Urinary bladder (tissue), 4 donors: ENCODE data around the gene SLC38A6. TPM values are rescaled to one million over a fixed set of nuclear protein-coding genes. Genes with fewer than 3 reads are reported as not detected.
A peak's percentile ranks its signal among the peaks of the same experiment; 100 is the strongest.

Experiments
- DNase-seq: peaks from one replicate; pipeline ENCODE4 v3.0.0-alpha.2; 2015; ENCODE audit errors: extremely low spot score
- H3K27ac ChIP-seq: one replicate; pipeline ENCODE4 v1.5.1; 2013; ENCODE audit warnings: low read depth, mild to moderate bottlenecking, moderate library complexity
- H3K36me3 ChIP-seq: one replicate; pipeline ENCODE4 v1.6.1; 2013; ENCODE audit warnings: mild to moderate bottlenecking, moderate library complexity; ENCODE audit not compliant: insufficient read depth
- H3K4me1 ChIP-seq: one replicate; pipeline ENCODE4 v1.6.1; 2013; ENCODE audit warnings: mild to moderate bottlenecking, moderate library complexity; ENCODE audit not compliant: insufficient read depth
- H3K4me3 ChIP-seq: one replicate; pipeline ENCODE4 v1.5.1; 2013; ENCODE audit warnings: low read depth, low read length
- WGBS: extraction: QIAGEN DNeasy Blood & Tissue Kit; methylation state at CpG from one replicate; pipeline ENCODE4 v1.1.7; 2013; 5-methylcytosine and 5-hydroxymethylcytosine counted together
- polyA plus RNA-seq: library from polyadenylated mRNA; stranded (reverse); fragments of 200-250 nt; gene quantifications from one replicate; pipeline ENCODE4 v1.2.3, GENCODE V29; 2013
- total RNA-seq: library from RNA; depleted of rRNA; stranded (reverse); fragments of >200 nt; gene quantifications from one replicate; pipeline ENCODE4 v1.2.3, GENCODE V29; 2014
- donor health status: healthy with polysubstance abuse.
- donor health status: healthy.

SLC38A6 gene
- 59.5 TPM for total RNA-seq
- 7.1 TPM for polyA plus RNA-seq

GRCh38 chr14:60980811-60981632 is at the start of gene SLC38A6, which contains the start of gene TRMT5:
Gene SLC38A6, plus strand, starts transcription at chr14:60981245. Its CDS starts 33 bp downstream, at chr14:60981278.
Gene TRMT5, minus strand, starts transcription at chr14:60981079. Its CDS starts 106 bp downstream, at chr14:60980973.
- Histone ChIP-seq H3K27ac (peak within 1 kb of the TSS; percentile 91), H3K4me1 (no peaks in the 10 kb centered on the region), H3K4me3 (peak within 1 kb of the TSS; percentile 68), H3K36me3 (no peaks in the 10 kb centered on the region)
- DNase-seq: peak; percentile 92
- under 1% methylated on average over 59 of the region's 59 CpGs for WGBS

- Histone ChIP-seq H3K36me3 (no peaks in the 10 kb centered on the region), H3K4me3 (no peak overlapping the region), H3K4me1 (no peaks in the 10 kb centered on the region), H3K27ac (no peak overlapping the region)
- no peak for DNase-seq
- WGBS: 78% methylated on average over 8 of the region's 8 CpGs
These were observed 47.0 kb upstream of the SLC38A6 start for GRCh38 chr14:60933920-60934655.

DNA sequence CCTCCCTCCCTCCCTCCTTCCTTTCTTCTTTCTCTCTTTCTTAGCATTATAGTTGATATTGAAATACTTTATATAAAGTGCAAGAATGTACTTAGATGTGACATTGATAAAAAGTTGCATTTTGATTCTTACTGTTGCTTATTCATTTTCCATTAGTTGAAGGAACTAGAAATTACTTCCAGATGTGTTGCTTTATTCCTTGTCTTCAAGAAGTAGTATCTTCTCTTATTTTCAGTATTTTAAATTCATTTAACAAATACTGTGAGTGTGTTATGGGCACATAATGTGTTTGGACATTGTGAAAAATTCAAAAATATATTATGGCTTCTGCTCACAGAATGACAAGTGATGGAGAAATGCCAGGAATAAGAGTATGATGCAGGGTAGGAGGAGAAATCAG is 45.7 kb upstream of the SLC38A6 start:
- H3K4me1 ChIP-seq: no peaks in the 10 kb centered on the region
- H3K27ac ChIP-seq: no peak overlapping the region
- no peaks in the 10 kb centered on the region for H3K36me3 ChIP-seq
- no peak overlapping the region for H3K4me3 ChIP-seq
- no peak for DNase-seq

DNA sequence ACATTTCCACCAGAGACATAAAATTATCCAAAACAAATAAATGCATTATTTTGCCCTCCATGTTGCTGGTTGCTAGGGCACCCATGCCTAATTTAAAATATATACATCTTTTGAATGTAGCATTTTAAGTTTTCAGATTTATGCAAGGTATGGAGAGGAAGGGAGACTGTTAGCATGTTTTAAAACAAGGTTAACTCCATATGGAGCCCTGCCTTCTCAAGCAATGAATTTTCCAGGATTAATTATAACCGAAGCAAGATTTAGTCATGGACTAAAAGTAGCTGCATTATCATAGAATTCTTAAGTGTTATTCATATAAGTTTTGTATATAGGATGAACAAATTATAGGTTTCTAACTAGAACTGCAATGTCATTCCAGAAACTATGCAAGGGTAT is 37.4 kb upstream of the SLC38A6 start:
- WGBS: 65% methylated on average over 1 of the region's 1 CpG
- H3K27ac ChIP-seq: no peak overlapping the region
- H3K36me3 ChIP-seq: peaks cover 1% of the 10 kb centered on the region
- DNase-seq: no peak
- no peak overlapping the region for H3K4me3 ChIP-seq
- H3K4me1 ChIP-seq: no peaks in the 10 kb centered on the region

- Histone ChIP-seq H3K27ac (no peak overlapping the region), H3K4me1 (no peaks in the 10 kb centered on the region), H3K36me3 (peaks cover 1% of the 10 kb centered on the region), H3K4me3 (no peak overlapping the region)
- DNase-seq: no peak
- WGBS: 33% methylated on average over 4 of the region's 4 CpGs
These were observed 36.8 kb upstream of the SLC38A6 start for GRCh38 chr14:60944204-60944603.

GRCh38 chr14:60945984-60946383 is 35.1 kb upstream of the SLC38A6 start:
- no peak overlapping the region for H3K27ac ChIP-seq
- H3K36me3 ChIP-seq: peaks cover 1% of the 10 kb centered on the region
- 97% methylated on average over 1 of the region's 1 CpG for WGBS
- H3K4me3 ChIP-seq: no peak overlapping the region
- no peak for DNase-seq
- H3K4me1 ChIP-seq: no peaks in the 10 kb centered on the region

GRCh38 chr14:60946773-60947172 is 34.3 kb upstream of the SLC38A6 start:
- no peak for DNase-seq
- no peak overlapping the region for H3K4me3 ChIP-seq
- H3K27ac ChIP-seq: no peak overlapping the region
- H3K36me3 ChIP-seq: peaks cover 1% of the 10 kb centered on the region
- H3K4me1 ChIP-seq: no peaks in the 10 kb centered on the region
- WGBS: 88% methylated on average over 3 of the region's 3 CpGs

- no peak overlapping the region for H3K4me3 ChIP-seq
These were observed 29.1 kb upstream of the SLC38A6 start for GRCh38 chr14:60951776-60952435.

DNA sequence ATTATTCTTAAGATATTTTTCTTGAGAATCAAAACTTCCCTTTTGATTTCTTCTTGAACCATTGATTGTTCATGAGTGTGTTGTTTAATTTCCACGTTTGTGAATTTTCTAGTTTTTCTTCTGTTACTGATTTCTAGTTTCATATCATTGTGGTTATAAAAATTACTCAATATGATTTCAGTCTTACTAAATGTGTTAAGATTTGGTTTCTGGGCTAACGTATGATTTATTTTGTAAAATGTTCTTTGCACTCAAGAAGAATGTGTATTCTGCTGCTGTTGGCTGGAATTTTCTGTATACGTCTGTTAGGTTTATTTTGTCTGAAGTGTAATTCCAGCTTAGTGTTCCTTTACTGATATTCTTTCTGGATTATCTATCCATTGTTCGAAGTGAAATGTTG is 24.8 kb upstream of the SLC38A6 start:
- no peaks in the 10 kb centered on the region for H3K36me3 ChIP-seq
- no peak for DNase-seq
- H3K27ac ChIP-seq: no peak overlapping the region
- no peak overlapping the region for H3K4me3 ChIP-seq
- 95% methylated on average over 4 of the region's 4 CpGs for WGBS
- no peaks in the 10 kb centered on the region for H3K4me1 ChIP-seq

More at GRCh38 chr14:60951776-60952435, 29.1 kb upstream of the SLC38A6 start:
- H3K36me3 ChIP-seq: no peaks in the 10 kb centered on the region
- H3K27ac ChIP-seq: no peak overlapping the region
- WGBS: 59% methylated on average over 3 of the region's 3 CpGs
- DNase-seq: no peak
- H3K4me1 ChIP-seq: no peaks in the 10 kb centered on the region

DNA sequence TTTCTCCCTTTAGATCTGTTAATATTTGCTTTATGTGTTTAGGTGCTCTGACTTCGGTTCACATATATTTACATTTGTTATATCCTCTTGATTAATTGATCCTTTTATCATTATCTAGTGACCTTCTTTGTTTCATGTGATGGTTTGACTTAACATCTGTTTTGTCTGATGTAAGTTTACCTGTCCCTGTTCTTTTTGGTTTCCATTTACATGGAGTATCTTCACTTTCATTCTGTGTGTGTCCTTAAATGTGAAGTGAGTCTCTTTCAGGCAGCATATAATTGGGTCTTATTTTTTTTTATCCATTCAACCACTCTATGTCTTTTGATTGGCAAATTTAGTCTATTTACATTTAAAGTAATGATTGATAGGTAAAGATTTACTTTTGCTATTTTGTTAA is 24.4 kb upstream of the SLC38A6 start:
- Histone ChIP-seq H3K4me1 (no peaks in the 10 kb centered on the region), H3K4me3 (no peak overlapping the region), H3K27ac (no peak overlapping the region), H3K36me3 (no peaks in the 10 kb centered on the region)
- 96% methylated on average over 1 of the region's 1 CpG for WGBS
- DNase-seq: no peak

DNA sequence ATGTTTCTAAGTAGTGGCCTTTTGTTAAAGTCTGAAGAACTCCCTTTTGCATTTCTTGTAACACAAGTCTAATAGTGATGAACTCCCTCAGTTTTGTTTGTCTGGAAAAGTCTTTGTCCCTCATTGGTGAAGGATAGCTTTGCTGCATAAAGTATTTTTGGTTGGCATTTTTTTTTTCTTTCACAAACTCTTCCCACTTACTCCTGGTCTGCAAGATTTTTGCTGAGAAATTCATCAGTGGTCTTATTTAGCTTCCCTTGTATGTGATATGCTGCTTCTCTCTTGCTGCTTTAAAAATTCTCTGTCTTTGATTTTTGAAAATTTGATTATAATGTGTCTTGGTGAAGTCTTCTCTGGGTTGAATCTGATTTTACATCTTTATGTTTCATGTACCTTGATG is 22.9 kb upstream of the SLC38A6 start:
- DNase-seq: no peak
- H3K4me1 ChIP-seq: no peaks in the 10 kb centered on the region
- H3K27ac ChIP-seq: no peak overlapping the region
- no peak overlapping the region for H3K4me3 ChIP-seq
- H3K36me3 ChIP-seq: no peaks in the 10 kb centered on the region

DNA sequence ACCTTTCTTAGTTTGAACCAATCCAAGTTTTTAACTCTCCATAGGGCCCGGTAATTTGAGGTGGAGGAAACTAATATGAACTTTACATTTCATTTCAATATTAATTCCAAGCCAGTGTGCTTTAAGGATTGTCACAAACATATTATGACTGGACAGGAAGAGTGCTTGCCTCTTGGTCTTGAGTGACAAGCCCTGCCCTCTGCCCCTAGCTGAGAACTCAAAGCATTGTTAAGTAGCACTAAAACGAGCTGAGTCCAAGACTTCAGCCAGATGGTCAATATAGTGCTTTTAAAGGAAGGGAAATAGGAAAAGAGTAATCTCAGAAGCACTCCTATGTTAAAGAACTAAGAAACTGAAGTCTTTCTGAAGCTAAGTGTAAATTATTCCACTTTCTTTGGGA is 17.3 kb upstream of the SLC38A6 start:
- no peak for DNase-seq
- Histone ChIP-seq H3K4me1 (no peaks in the 10 kb centered on the region), H3K4me3 (no peak overlapping the region), H3K27ac (no peak overlapping the region), H3K36me3 (no peaks in the 10 kb centered on the region)
- 56% methylated on average over 2 of the region's 2 CpGs for WGBS

GRCh38 chr14:60964904-60965303 is 16.1 kb upstream of the SLC38A6 start:
- 34% methylated on average over 2 of the region's 2 CpGs for WGBS
- Histone ChIP-seq H3K36me3 (no peaks in the 10 kb centered on the region), H3K27ac (no peak overlapping the region), H3K4me3 (no peak overlapping the region), H3K4me1 (no peaks in the 10 kb centered on the region)
- DNase-seq: no peak

DNA sequence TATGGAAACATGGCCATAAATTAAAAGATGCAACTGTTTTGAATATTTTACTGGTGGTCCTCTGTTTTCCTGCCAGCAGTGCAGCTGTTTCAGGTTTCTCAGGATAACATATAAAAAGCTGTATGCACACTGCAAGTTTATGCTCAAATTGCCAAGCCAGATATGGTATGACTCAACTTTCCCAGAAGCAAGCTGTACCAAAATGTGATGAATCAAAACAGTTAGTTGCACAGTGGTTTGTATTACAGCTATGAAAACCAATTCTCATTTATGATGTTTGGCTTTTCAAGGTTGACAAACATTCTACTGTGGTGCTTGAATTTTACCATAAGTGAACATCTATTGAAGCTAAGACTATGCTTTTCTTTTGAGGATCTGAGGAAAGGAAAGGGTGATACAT is 15.6 kb upstream of the SLC38A6 start:
- DNase-seq: no peak
- Histone ChIP-seq H3K4me1 (no peaks in the 10 kb centered on the region), H3K36me3 (no peaks in the 10 kb centered on the region), H3K27ac (no peak overlapping the region), H3K4me3 (no peak overlapping the region)
